Calu3 (cell line): ENCODE results near the gene CNTNAP2. TPM values are rescaled to one million over a fixed set of nuclear protein-coding genes. Genes with fewer than 3 reads are reported as not detected.

ENCODE experiments used
- BruUV-seq: library from RNA; stranded (reverse); fragments of 400-500 nt; replicated peaks from 2 replicates; lab custom pipeline; 2021; lab: Mats Ljungman, UMichigan
- CTCF ChIA-PET: fragments of 300-600 bp; sonication (Branson Sonifier 250); formaldehyde crosslinking; loops from one replicate; lab custom pipeline; 2022; ENCODE audit warnings: antibody characterized with exemption; lab: Charles Lee
- DNase-seq: peaks from one replicate; pipeline ENCODE4 v3.0.0; 2022
- H3K27ac Mint-ChIP-seq: one replicate; pipeline ENCODE4 v1.8.0; 2022; ENCODE audit warnings: mixed read lengths; ENCODE audit not compliant: unreplicated experiment
- H3K27me3 Mint-ChIP-seq: one replicate; pipeline ENCODE4 v1.8.0; 2022; ENCODE audit warnings: mixed read lengths; ENCODE audit not compliant: unreplicated experiment
- H3K36me3 Mint-ChIP-seq: one replicate; pipeline ENCODE4 v1.8.0; 2022; ENCODE audit warnings: mild to moderate bottlenecking, moderate library complexity, mixed read lengths; ENCODE audit not compliant: insufficient read depth, unreplicated experiment
- H3K4me1 Mint-ChIP-seq: one replicate; pipeline ENCODE4 v1.8.0; 2022; ENCODE audit warnings: mild to moderate bottlenecking, low read depth, mixed read lengths; ENCODE audit not compliant: unreplicated experiment
- H3K4me3 Mint-ChIP-seq: one replicate; pipeline ENCODE4 v1.8.0; 2022; ENCODE audit warnings: mild to moderate bottlenecking, low read depth, moderate library complexity, mixed read lengths; ENCODE audit not compliant: unreplicated experiment
- H3K9me3 Mint-ChIP-seq: one replicate; pipeline ENCODE4 v1.8.0; 2022; ENCODE audit warnings: low read depth, mixed read lengths; ENCODE audit not compliant: unreplicated experiment
- CTCF ChIP-seq: fragments of 200-600 bp; IDR thresholded peaks from one replicate; pipeline ENCODE4 v1.8.0; 2022; ENCODE audit warnings: antibody characterized with exemption; ENCODE audit not compliant: unreplicated experiment
- intact Hi-C: fragments of 100-400 bp; cut with micrococcal nuclease; formaldehyde crosslinking; loops from one replicate; pipeline ENCODE4 v1.10.0; 2022; ENCODE audit not compliant: unreplicated experiment
- total RNA-seq: library from RNA; stranded (reverse); gene quantifications from 2 replicates; pipeline ENCODE4 v1.2.3, GENCODE V29; 2022

CNTNAP2 gene
- total RNA-seq, 1 experiment from 2014 or later, result 1.1 TPM

GRCh38 chr7:147029953-147030352, 913.4 kb downstream of the CNTNAP2 start:
- TF ChIP-seq CTCF, result no peak
- H3K9me3 Mint-ChIP-seq, result peaks cover 28% of the 10 kb centered on the region
- H3K4me1 Mint-ChIP-seq, result no peaks in the 10 kb centered on the region
- H3K36me3 Mint-ChIP-seq, result no peaks in the 10 kb centered on the region
- CTCF ChIA-PET, result no interaction called here
- DNase-seq, result no peak
- no peak overlapping the region for H3K27ac Mint-ChIP-seq
- intact Hi-C loops, result no loop called here
- BruUV-seq, result no TSS peak
- H3K4me3 Mint-ChIP-seq, result no peak overlapping the region
- no peaks in the 10 kb centered on the region for H3K27me3 Mint-ChIP-seq

- CTCF ChIA-PET, result no interaction called here
- no peak overlapping the region for H3K4me3 Mint-ChIP-seq
- BruUV-seq, result no TSS peak
- no peaks in the 10 kb centered on the region for H3K36me3 Mint-ChIP-seq
- DNase-seq, result no peak
- intact Hi-C loops, result no loop called here
- H3K4me1 Mint-ChIP-seq, result no peaks in the 10 kb centered on the region
- peaks cover 19% of the 10 kb centered on the region for H3K9me3 Mint-ChIP-seq
- no peak for TF ChIP-seq CTCF
- H3K27me3 Mint-ChIP-seq, result no peaks in the 10 kb centered on the region
- no peak overlapping the region for H3K27ac Mint-ChIP-seq
These were observed 917.0 kb downstream of the CNTNAP2 start for GRCh38 chr7:147033641-147034040.

GRCh38 chr7:147041438-147041837, 924.8 kb downstream of the CNTNAP2 start:
- Mint-ChIP-seq H3K27ac (no peak overlapping the region), H3K4me1 (no peaks in the 10 kb centered on the region), H3K36me3 (no peaks in the 10 kb centered on the region), H3K27me3 (no peaks in the 10 kb centered on the region), H3K4me3 (no peak overlapping the region), H3K9me3 (peaks cover 10% of the 10 kb centered on the region)
- intact Hi-C loops, result no loop called here
- BruUV-seq, result no TSS peak
- no peak for TF ChIP-seq CTCF
- CTCF ChIA-PET, result no interaction called here
- no peak for DNase-seq

GRCh38 chr7:147044941-147045340, 928.3 kb downstream of the CNTNAP2 start:
- no TSS peak for BruUV-seq
- TF ChIP-seq CTCF, result no peak
- Mint-ChIP-seq H3K36me3 (no peaks in the 10 kb centered on the region), H3K4me3 (no peak overlapping the region), H3K4me1 (no peaks in the 10 kb centered on the region), H3K9me3 (peaks cover 9% of the 10 kb centered on the region), H3K27ac (no peak overlapping the region), H3K27me3 (no peaks in the 10 kb centered on the region)
- CTCF ChIA-PET, result no interaction called here
- DNase-seq, result no peak
- intact Hi-C loops, result no loop called here
